Activated T-helper 1 cell treated with Interleukin-2 at 50 U/mL for 16 hours (primary cell): ENCODE data around the gene ADAP1.
"Not testable (repeated sequence)": the region's sequence is repeated elsewhere in the genome, so short reads cannot be mapped to it uniquely, and the experiment has no call there.

Source experiments
- DNase-seq: peaks from one replicate; pipeline ENCODE4 v3.0.0-alpha.2; 2020; ENCODE audit warnings: low read depth

Gene ADAP1

DNA sequence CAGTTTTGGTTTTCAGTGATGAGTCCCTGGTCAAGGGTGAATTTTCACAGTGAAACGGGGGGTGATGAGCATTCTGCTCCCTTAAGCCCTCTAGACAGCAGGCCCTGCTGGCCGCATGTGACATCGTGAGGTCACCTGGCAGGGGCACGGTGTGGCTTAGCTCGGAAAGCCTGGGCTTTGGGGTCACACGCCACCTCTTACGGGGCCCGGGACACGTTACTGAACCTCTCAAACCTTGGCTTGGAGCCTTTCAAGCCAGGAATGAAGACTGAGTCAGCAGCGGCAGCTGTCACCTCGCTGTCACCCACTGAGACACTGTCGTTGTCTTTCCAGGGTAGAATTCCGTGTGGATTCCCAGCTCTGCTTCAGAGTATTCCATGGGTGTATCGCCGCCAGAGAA, 74.0 kb downstream of the ADAP1 start:
- DNase-seq: no peak

- no peak for DNase-seq
Observed at GRCh38 chr7:879706-880105, 74.8 kb downstream of the ADAP1 start.

- no peak for DNase-seq
Observed at GRCh38 chr7:879093-879492, 75.4 kb downstream of the ADAP1 start.

DNA sequence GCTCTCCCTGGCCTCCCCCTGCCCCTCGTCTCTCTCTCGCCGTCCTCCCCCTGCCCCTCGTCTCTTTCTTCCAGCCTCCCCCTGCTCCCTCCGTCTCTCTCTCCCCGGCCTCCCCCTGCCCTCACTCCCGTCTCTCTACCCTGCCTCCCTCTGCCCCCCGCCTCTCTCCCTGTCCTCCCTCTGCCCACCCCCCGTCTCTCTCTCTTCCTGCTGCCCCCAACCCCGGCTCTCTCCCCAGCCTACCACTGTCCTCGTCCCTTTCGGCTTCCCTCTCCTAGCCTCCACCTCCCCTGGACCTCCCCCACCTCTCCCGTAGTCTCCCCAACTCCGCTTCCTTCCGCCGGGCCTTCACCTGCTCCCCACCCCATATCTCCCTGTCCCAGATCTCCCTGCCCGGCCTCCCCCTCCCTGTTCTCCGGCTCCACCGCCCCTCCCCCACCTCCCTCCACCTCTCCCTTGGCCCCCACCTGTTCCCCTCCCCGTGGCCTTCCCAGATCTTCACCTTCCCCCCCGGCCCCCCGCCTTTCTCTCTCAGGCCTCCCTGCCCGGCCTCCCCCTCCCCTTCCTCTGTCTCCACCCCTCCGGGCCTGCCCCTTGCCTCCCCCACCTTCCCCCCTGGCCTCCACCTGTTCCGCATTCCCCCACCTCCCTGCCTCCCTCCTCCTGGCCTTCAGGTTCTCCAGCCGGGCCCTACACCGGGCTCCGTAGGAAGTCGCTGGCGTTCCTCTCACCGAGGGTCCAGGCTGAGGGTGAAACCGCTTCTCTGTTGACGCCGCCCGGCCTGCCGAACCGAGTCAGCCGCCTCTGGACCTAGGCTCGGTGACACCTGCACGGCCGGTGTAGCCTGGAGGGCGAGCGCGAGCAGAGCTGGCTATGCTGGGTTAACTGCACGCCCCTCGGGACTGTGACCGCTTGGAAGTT, 76.9 kb downstream of the ADAP1 start:
- DNase-seq: no peak

DNA sequence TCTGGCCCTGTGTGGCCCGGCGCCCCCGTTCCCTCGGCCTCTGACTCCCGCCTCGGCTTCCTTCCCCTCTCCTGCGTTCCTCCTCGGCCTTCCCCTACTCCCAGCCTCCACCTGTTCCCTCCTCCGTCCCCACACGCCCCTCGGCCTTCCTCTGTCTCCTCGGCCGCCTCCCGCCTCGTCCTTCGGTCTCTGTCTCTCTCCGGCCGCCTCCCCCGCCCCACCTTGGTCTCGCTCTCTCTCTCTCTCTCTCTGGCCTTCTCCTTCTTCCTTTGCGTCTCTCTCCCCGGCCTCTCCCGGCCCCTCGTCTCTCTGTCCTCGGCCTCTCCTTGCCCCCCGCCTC, 77.5 kb downstream of the ADAP1 start:
- no peak for DNase-seq

GRCh38 chr7:876077-876971, 78.2 kb downstream of the ADAP1 start, which contains the start of gene GET4:
Gene GET4 (plus strand): TSS chr7:876554. CDS start chr7:876646, 92 bp downstream.
- DNase-seq: peak; percentile 96

GRCh38 chr7:875476-876076, 78.9 kb downstream of the ADAP1 start:
- DNase-seq: no peak

- no peak for DNase-seq
Observed at GRCh38 chr7:875051-875450, 79.4 kb downstream of the ADAP1 start.

GRCh38 chr7:874031-874749, 80.3 kb downstream of the ADAP1 start:
- no peak for DNase-seq

DNA sequence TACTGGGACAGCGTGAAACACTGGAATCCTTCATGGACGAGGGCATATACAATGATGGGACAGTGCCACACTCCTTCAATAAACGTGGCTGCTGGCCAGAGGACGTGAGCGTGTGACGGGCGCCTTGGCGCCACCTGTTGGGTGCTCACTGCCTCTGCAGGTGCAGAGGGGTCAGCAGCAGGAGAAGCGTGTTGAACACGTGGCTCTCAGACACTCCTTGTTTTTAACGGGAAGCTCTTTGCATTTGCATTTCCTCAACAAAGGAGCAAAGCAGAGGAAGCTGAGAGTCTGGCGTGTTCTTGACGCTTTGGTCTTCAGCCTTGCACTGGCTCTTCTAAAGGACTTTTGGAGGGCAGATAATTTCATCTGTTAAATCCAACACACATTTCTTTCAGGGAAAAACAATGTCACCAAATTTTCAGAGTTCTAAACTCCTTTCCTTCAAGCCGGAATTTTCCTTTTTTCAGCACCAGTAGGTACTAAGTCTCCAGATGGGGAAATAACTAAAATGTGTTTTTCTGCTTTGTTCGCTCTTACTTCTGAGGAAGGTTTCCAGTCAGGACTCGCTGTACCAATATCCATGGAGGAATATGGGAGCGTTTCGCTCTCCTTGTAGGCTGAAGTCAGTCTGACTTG, 81.0 kb downstream of the ADAP1 start:
- DNase-seq: peak; percentile 44

- DNase-seq: not testable (repeated sequence)
Observed at GRCh38 chr7:872685-873084, 81.8 kb downstream of the ADAP1 start.

DNA sequence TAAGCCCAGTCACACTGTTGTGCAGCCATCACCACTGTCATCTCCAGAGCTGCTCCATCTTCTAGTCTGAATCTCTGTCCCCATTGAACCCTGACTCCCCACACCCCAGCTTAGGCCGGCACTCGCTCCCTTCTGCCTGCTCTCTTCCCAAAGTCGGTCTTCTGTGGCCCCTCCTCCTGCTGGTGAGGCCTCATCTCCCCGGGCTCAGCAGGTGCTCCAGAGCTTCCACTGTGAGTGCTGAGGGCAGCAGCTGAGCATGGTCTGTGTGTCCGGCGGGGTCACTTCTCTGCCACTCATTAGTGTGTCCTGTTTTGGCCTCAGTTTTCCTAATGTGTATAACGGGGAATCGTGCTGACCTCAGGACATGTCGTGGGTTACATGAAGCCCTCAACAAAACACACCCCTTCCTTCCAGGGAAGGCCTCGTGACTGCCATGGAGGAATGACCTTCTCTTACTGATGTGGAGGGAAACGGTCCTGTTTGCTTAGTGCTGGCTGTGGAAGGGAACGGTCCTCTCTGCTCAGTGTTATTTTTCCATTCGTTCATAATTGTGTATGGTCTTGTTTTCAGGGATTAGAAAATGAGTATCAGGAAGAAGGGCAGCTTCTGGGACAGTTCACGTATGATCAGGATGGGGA, 82.5 kb downstream of the ADAP1 start:
- DNase-seq: no peak

GRCh38 chr7:869348-869747, 85.1 kb downstream of the ADAP1 start:
- DNase-seq: no peak

GRCh38 chr7:868189-868486, 86.3 kb downstream of the ADAP1 start:
- DNase-seq: no peak

DNA sequence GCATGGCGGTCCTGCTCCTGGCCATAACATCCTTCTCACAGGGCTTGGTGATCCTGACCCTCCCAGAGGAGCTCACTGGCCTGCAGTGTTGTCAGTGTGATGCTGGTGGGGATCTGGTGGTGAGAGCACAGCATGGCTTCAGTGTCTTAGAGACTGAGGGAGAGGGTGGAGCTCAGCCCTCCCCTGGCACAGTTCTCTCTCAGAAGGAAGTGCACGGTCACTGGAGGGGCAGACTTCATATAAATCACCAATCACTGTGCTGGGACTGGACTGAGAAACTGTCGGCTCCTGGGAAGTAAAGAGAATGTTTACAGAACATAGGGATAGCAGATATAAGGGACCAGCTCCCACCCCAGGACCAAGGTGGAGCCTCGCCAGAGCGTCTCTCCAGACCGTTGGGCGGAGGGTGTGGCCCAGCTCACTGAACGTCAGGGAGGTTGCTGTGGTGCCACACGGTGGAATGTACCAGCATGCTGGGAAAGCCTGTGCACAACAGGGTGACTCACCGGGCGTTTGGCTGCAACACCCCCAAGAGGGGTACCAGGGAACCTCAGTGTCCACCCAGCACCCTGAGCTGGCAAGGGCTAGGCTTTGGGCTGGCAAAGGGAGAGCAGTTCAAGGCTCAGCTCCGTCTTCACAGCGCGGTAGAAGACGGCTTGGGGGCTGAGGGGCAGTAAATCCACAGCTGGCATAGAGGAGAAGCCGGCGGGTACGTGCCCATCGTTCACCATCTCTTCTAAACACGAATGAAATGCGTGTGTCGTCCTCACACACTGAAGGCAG, 86.9 kb downstream of the ADAP1 start:
- no peak for DNase-seq

DNA sequence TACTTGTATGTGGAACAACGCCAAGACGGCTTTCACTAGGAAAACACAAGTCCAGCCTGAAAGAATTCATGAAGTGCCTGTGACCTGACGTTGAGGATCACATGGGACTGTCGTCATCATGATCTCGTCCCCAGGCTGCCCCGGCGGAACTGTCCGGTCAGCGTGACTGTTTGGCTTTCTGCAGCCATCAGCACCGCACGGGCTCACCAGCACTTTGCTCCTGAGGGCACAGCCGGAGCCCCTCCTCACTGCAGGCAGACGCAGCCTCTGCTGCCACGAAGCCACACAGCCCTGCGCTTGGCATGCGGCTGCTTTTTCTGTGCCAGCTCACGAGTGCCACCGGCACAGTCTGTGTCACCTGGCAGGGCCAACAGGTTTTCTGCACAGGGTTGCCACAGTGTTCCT, 87.5 kb downstream of the ADAP1 start:
- DNase-seq: no peak

DNA sequence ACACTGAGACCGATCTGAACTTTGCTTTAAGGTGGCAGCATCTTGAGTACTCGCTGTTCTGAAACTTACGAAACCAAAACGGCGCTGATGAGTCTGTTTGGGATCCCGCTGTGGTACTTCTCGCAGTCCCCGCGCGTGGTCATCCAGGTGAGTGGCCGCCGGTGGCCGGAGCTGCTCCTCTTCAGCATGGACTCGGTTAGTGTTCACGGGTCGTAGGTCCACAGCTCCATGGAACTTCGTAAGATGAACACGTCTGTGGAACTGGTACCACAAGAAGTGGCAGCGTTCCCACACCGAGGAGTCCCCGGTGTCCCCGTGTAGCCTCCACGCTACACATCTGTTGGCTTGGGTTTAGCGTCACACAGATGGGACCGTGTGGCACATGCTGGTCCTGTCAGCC, 88.6 kb downstream of the ADAP1 start:
- no peak for DNase-seq

- no peak for DNase-seq
Observed at GRCh38 chr7:863106-863505, 91.4 kb downstream of the ADAP1 start.

- no peak for DNase-seq
Observed at GRCh38 chr7:862157-862556, 92.3 kb downstream of the ADAP1 start.

GRCh38 chr7:861222-861621, 93.3 kb downstream of the ADAP1 start:
- no peak for DNase-seq
